HG03095 (cell line): Measurements from ENCODE around the gene UBAC1.

ENCODE experiments used
- ATAC-seq: cut with Tn5 transposase; IDR thresholded peaks from one replicate; pipeline ENCODE4 v1.9.1; 2021; ENCODE audit warnings: moderate library complexity; ENCODE audit not compliant: unreplicated experiment

UBAC1 gene

GRCh38 chr9:135885100-135885853 is 75.9 kb downstream of the UBAC1 start:
- ATAC-seq: no peak

GRCh38 chr9:135884328-135885035 is 76.7 kb downstream of the UBAC1 start:
- no peak for ATAC-seq

- no peak for ATAC-seq
These were observed 77.6 kb downstream of the UBAC1 start for GRCh38 chr9:135883410-135884089.
